ENCODE measurements around the gene FBXL14.
"Not testable (repeated sequence)": the region's sequence is repeated elsewhere in the genome, so short reads cannot be mapped to it uniquely, and the experiment has no call there.

The FBXL14 gene

GRCh38 chr12:1566449-1567135 is 27.8 kb downstream of the FBXL14 start:
- no peak for DNase-seq

- DNase-seq = no peak
These were observed 29.2 kb downstream of the FBXL14 start for GRCh38 chr12:1565172-1565571.

GRCh38 chr12:1564067-1564466 is 30.3 kb downstream of the FBXL14 start:
- no peak for DNase-seq

- no peak for DNase-seq
These were observed 31.5 kb downstream of the FBXL14 start for GRCh38 chr12:1562813-1563407.

- no peak for DNase-seq
These were observed 33.7 kb downstream of the FBXL14 start for GRCh38 chr12:1560704-1561103.

- no peak for DNase-seq
These were observed 34.7 kb downstream of the FBXL14 start for GRCh38 chr12:1559676-1560091.

- not testable (repeated sequence) for DNase-seq
These were observed 36.3 kb downstream of the FBXL14 start for GRCh38 chr12:1558108-1558507.

GRCh38 chr12:1553987-1554982 is 40.1 kb downstream of the FBXL14 start:
- DNase-seq = no peak

- no peak for DNase-seq
These were observed 40.8 kb downstream of the FBXL14 start for GRCh38 chr12:1553536-1553935.

GRCh38 chr12:1552911-1553491 is 41.4 kb downstream of the FBXL14 start:
- DNase-seq = no peak

GRCh38 chr12:1552171-1552570 is 42.2 kb downstream of the FBXL14 start:
- no peak for DNase-seq

GRCh38 chr12:1551496-1551895 is 42.9 kb downstream of the FBXL14 start:
- no peak for DNase-seq

GRCh38 chr12:1546931-1547640 is 47.3 kb downstream of the FBXL14 start:
- DNase-seq = no peak

GRCh38 chr12:1544996-1545700 is 49.2 kb downstream of the FBXL14 start:
- DNase-seq = no peak

- no peak for DNase-seq
These were observed 51.8 kb downstream of the FBXL14 start for GRCh38 chr12:1542599-1542998.

GRCh38 chr12:1540690-1541089 is 53.7 kb downstream of the FBXL14 start:
- no peak for DNase-seq

GRCh38 chr12:1539135-1539534 is 55.2 kb downstream of the FBXL14 start:
- DNase-seq = no peak

GRCh38 chr12:1536817-1537216 is 57.6 kb downstream of the FBXL14 start:
- DNase-seq = no peak

- DNase-seq = no peak
These were observed 59.6 kb downstream of the FBXL14 start for GRCh38 chr12:1534748-1535147.

GRCh38 chr12:1533602-1534304 is 60.6 kb downstream of the FBXL14 start:
- peak; percentile 54 for DNase-seq

- DNase-seq = no peak
These were observed 61.2 kb downstream of the FBXL14 start for GRCh38 chr12:1533205-1533601.
